A549 (cell line): Measurements from ENCODE around the gene HRH2. TPM values are rescaled to one million over a fixed set of nuclear protein-coding genes. Genes with fewer than 3 reads are reported as not detected.

Experiments
- ATAC-seq, 2 experiments: fragments of 200-7000 bp in 1 of 2; fragments of >200 bp in 1 of 2; cut with Nextera tagmentation in 1 of 2; cut with Tn5 transposase in 1 of 2; 3 replicates each; pipeline versions ENCODE4 v1.8.0 to v1.9.1; 2018 to 2020; ENCODE audit warnings: mild to moderate bottlenecking in 1 of 2, moderate library complexity in 1 of 2
- CTCF ChIA-PET: fragments of 300-600 bp; sonication (Branson Sonifier 250); formaldehyde crosslinking; extraction: SDS; loops from one replicate; lab custom pipeline; 2021; ENCODE audit warnings: antibody characterized with exemption, inconsistent platforms; lab: Yijun Ruan, JAX
- POLR2A ChIA-PET: fragments of 350-600 bp; formaldehyde crosslinking; extraction: SDS; loops from one replicate; lab custom pipeline; 2021; ENCODE audit warnings: antibody characterized with exemption, inconsistent platforms; lab: Yijun Ruan, JAX
- DNase-seq, 2 experiments: peaks; one replicate each; pipeline versions ENCODE4 v3.0.0 to v3.0.0-alpha.2; 2011 to 2016; ENCODE audit warnings: low read depth in 1 of 2, low spot score in 1 of 2
- FAIRE-seq: peaks from 2 replicates; lab custom pipeline; 2011; peaks lifted over from hg19 to GRCh38; lab: Jason Lieb, UNC
- H3K27ac ChIP-seq, 2 experiments: fragments of >200 bp; sonication (Bioruptor Twin); formaldehyde crosslinking; 3 replicates each; pipeline ENCODE4 v1.5.1; 2016 to 2017
- H3K4me1 ChIP-seq: fragments of >200 bp; sonication (Bioruptor Twin); formaldehyde crosslinking; 3 replicates; pipeline ENCODE4 v1.6.1; 2016
- H3K4me2 ChIP-seq: fragments of >200 bp; sonication (Bioruptor Twin); formaldehyde crosslinking; 3 replicates; pipeline ENCODE4 v1.6.1; 2016
- H3K4me3 ChIP-seq: fragments of >200 bp; sonication (Bioruptor Twin); formaldehyde crosslinking; 3 replicates; pipeline ENCODE4 v1.5.1; 2016
- H3K9me3 ChIP-seq: fragments of >200 bp; sonication (Bioruptor Twin); formaldehyde crosslinking; 3 replicates; pipeline ENCODE4 v1.6.1; 2016
- ATOH8 ChIP-seq: fragments of 250-450 bp; sonication (Bioruptor Pico); IDR thresholded peaks from 2 replicates; pipeline ENCODE4 v1.5.0; 2020; ENCODE audit warnings: low read depth, mild to moderate bottlenecking, moderate library complexity
- CBX2 ChIP-seq: fragments of 200-600 bp; sonication (generic); IDR thresholded peaks from 2 replicates; pipeline ENCODE4 v1.6.1; 2016; ENCODE audit warnings: low read depth, mild to moderate bottlenecking, borderline replicate concordance
- CBX8 ChIP-seq: fragments of 200-600 bp; sonication (generic); IDR thresholded peaks from 2 replicates; pipeline ENCODE4 v1.6.1; 2016
- CHD2 ChIP-seq: fragments of 150-350 bp; IDR thresholded peaks from 2 replicates; pipeline ENCODE4 v1.6.1; 2014; ENCODE audit warnings: low read length; ENCODE audit not compliant: partially characterized antibody
- CHD4 ChIP-seq: fragments of 200-600 bp; sonication (generic); IDR thresholded peaks from 2 replicates; pipeline ENCODE4 v1.6.1; 2016; ENCODE audit warnings: antibody characterized with exemption, mild to moderate bottlenecking, borderline replicate concordance
- CTCF ChIP-seq: fragments of >200 bp; sonication (Bioruptor Twin); formaldehyde crosslinking; IDR thresholded peaks from 3 replicates; pipeline ENCODE4 v1.5.1; 2016
- EHF ChIP-seq: fragments of 250-450 bp; sonication (Bioruptor Pico); IDR thresholded peaks from 2 replicates; pipeline ENCODE4 v1.5.0; 2020; ENCODE audit warnings: mild to moderate bottlenecking
- EHMT2 ChIP-seq: fragments of 200-600 bp; sonication (generic); IDR thresholded peaks from 2 replicates; pipeline ENCODE4 v1.6.1; 2016; ENCODE audit warnings: antibody characterized with exemption, low read depth, mild to moderate bottlenecking, moderate library complexity
- EP300 ChIP-seq, 2 experiments: fragments of >200 bp; sonication (Bioruptor Twin); formaldehyde crosslinking; IDR thresholded peaks; 2 replicates in 1 of 2; 3 replicates in 1 of 2; pipeline ENCODE4 v1.6.1; 2016 to 2017
- FOSB ChIP-seq: fragments of 250-450 bp; sonication (Bioruptor Pico); IDR thresholded peaks from 2 replicates; pipeline ENCODE4 v1.5.0; 2020; ENCODE audit warnings: mild to moderate bottlenecking, moderate library complexity
- HES2 ChIP-seq: fragments of >200 bp; sonication (Bioruptor Twin); formaldehyde crosslinking; IDR thresholded peaks from 2 replicates; pipeline ENCODE4 v1.6.1; 2016
- HEYL ChIP-seq: fragments of 250-450 bp; sonication (Bioruptor Pico); IDR thresholded peaks from 2 replicates; pipeline ENCODE4 v1.8.0; 2021; ENCODE audit warnings: mild to moderate bottlenecking, moderate library complexity
- HMGXB4 ChIP-seq: fragments of 250-450 bp; sonication (Bioruptor Pico); IDR thresholded peaks from 2 replicates; pipeline ENCODE4 v1.5.0; 2021; ENCODE audit warnings: mild to moderate bottlenecking, moderate library complexity, borderline replicate concordance
- HOXA7 ChIP-seq: fragments of 250-450 bp; sonication (Bioruptor Pico); IDR thresholded peaks from 2 replicates; pipeline ENCODE4 v1.5.0; 2020; ENCODE audit warnings: mild to moderate bottlenecking, moderate library complexity
- JUNB ChIP-seq: fragments of >200 bp; sonication (Bioruptor Twin); formaldehyde crosslinking; IDR thresholded peaks from 2 replicates; pipeline ENCODE4 v1.6.1; 2016
- KDM5A ChIP-seq: fragments of 200-600 bp; sonication (generic); IDR thresholded peaks from 2 replicates; pipeline ENCODE4 v1.6.1; 2016; ENCODE audit warnings: antibody characterized with exemption, mild to moderate bottlenecking
- MYC ChIP-seq: IDR thresholded peaks from 2 replicates; pipeline ENCODE4 v1.6.1; 2012; ENCODE audit warnings: mild to moderate bottlenecking, inconsistent platforms, low read length, improper control_type of control experiment, borderline replicate concordance
- NFE2L2 ChIP-seq: fragments of 150-350 bp; conservative IDR thresholded peaks from 2 replicates; pipeline ENCODE4 v1.6.1; 2014; ENCODE audit warnings: low read length
- NPAS2 ChIP-seq: fragments of 250-450 bp; sonication (Bioruptor Pico); IDR thresholded peaks from 2 replicates; pipeline ENCODE4 v1.8.0; 2022; ENCODE audit warnings: mild to moderate bottlenecking, moderate library complexity, borderline replicate concordance
- NR3C1 ChIP-seq: fragments of >200 bp; sonication (Bioruptor Twin); formaldehyde crosslinking; IDR thresholded peaks from 3 replicates; pipeline ENCODE4 v1.6.1; 2017
- PHF8 ChIP-seq: fragments of 200-600 bp; sonication (generic); IDR thresholded peaks from 2 replicates; pipeline ENCODE4 v1.6.1; 2016; ENCODE audit warnings: low read depth, mild to moderate bottlenecking, antibody characterized with exemption, moderate library complexity, borderline replicate concordance
- POLR2A ChIP-seq: IDR thresholded peaks from 2 replicates; pipeline ENCODE4 v1.6.1; 2012; ENCODE audit warnings: mild to moderate bottlenecking, low read length
- POLR2AphosphoS2 ChIP-seq: conservative IDR thresholded peaks from 2 replicates; pipeline ENCODE4 v1.6.1; 2012; ENCODE audit warnings: low read length, improper control_type of control experiment, inconsistent platforms
- RAD21 ChIP-seq, 2 experiments: fragments of >200 bp in 1 of 2; sonication (Bioruptor Twin) in 1 of 2; formaldehyde crosslinking in 1 of 2; IDR thresholded peaks in 1 of 2; conservative IDR thresholded peaks in 1 of 2; 2 replicates in 1 of 2; 3 replicates in 1 of 2; pipeline ENCODE4 v1.6.1; 2012 to 2018; ENCODE audit warnings: inconsistent platforms in 1 of 2
- SMC3 ChIP-seq: fragments of >200 bp; sonication (Bioruptor Twin); formaldehyde crosslinking; IDR thresholded peaks from 3 replicates; pipeline ENCODE4 v1.6.1; 2018; ENCODE audit warnings: inconsistent platforms
- SREBF2 ChIP-seq: fragments of 450-650 bp; IDR thresholded peaks from 2 replicates; pipeline ENCODE4 v1.6.1; 2014; ENCODE audit warnings: mild to moderate bottlenecking, moderate library complexity
- TFCP2L1 ChIP-seq: fragments of 250-450 bp; sonication (Bioruptor Pico); IDR thresholded peaks from 2 replicates; pipeline ENCODE4 v1.5.0; 2021; ENCODE audit warnings: mild to moderate bottlenecking
- TP53 ChIP-seq: fragments of 250-450 bp; sonication (Bioruptor Pico); IDR thresholded peaks from 2 replicates; pipeline ENCODE4 v1.5.0; 2021; ENCODE audit warnings: mild to moderate bottlenecking, moderate library complexity
- ZFP36 ChIP-seq: fragments of 450-650 bp; IDR thresholded peaks from 2 replicates; pipeline ENCODE4 v1.6.1; 2014; ENCODE audit warnings: borderline replicate concordance; ENCODE audit not compliant: partially characterized antibody
- WGBS: methylation state at CpG from one replicate; pipeline ENCODE4 v1.1.6; 2017; ENCODE audit errors: missing lambda C conversion rate; 5-methylcytosine and 5-hydroxymethylcytosine counted together
- polyA plus RNA-seq, 4 experiments: library from polyadenylated mRNA; depleted of rRNA in 3 of 4; stranded (reverse); fragments of >200 nt; fragmentation: RNase III in 1 of 4; extraction: RNeasy Plus Mini Kit Qiagen cat#74134 plus additional on column Dnase treatment in 1 of 4; gene quantifications; 2 replicates in 3 of 4; 3 replicates in 1 of 4; pipeline ENCODE4 v1.2.3, GENCODE V29; 2011 to 2017

The HRH2 gene
- polyA plus RNA-seq, 2 of the 4 experiments (the other 2 are of a cell fraction), result 0.58 to 0.62 TPM

- no peak for TF ChIP-seq ATOH8
- TF ChIP-seq CBX2, result no peak
- no peak for TF ChIP-seq NFE2L2
- TF ChIP-seq EP300 (IDR thresholded peaks at IDR 0.05), result no peak
- no peak for TF ChIP-seq TP53 (CRISPR knock-in tag)
- no peak for TF ChIP-seq ZFP36
These were observed 35.9 kb upstream of the HRH2 start (continued) for GRCh38 chr5:175621971-175622370.

GRCh38 chr5:175623088-175623487 lies 34.8 kb upstream of the HRH2 start:
- H3K4me1 ChIP-seq, result no peaks in the 10 kb centered on the region
- DNase-seq, result no peak
- TF ChIP-seq NR3C1 (no peak), TFCP2L1 (CRISPR knock-in tag) (no peak), HMGXB4 (CRISPR knock-in tag) (no peak), MYC (no peak), POLR2AphosphoS2 (no peak), CHD4 (no peak), POLR2A (no peak), CBX8 (no peak), CHD2 (no peak), NFE2L2 (no peak), HOXA7 (CRISPR knock-in tag) (no peak)

GRCh38 chr5:175624316-175624715 lies 33.6 kb upstream of the HRH2 start:
- TF ChIP-seq FOSB (no peak), RAD21 (conservative IDR thresholded peaks at IDR 0.05 in 1 of 2, IDR thresholded peaks at IDR 0.05 in 1 of 2) (no peak), JUNB (no peak), SMC3 (no peak)
- no peak for ATAC-seq
- no peak for FAIRE-seq
- H3K4me1 ChIP-seq, result no peaks in the 10 kb centered on the region
- DNase-seq, result no peak
- H3K9me3 ChIP-seq, result peaks cover 13% of the 10 kb centered on the region
- H3K27ac ChIP-seq, result no peak overlapping the region
- 7% methylated on average over 3 of the region's 3 CpGs for WGBS
- ChIA-PET CTCF (no interaction called here), POLR2A (no interaction called here)
- no peak overlapping the region for H3K4me3 ChIP-seq
- H3K4me2 ChIP-seq, result no peak overlapping the region

More at GRCh38 chr5:175623088-175623487, 34.8 kb upstream of the HRH2 start:
- FAIRE-seq (no peak), ATAC-seq (no peak)
- H3K4me2 ChIP-seq, result no peak overlapping the region
- CTCF ChIA-PET, result no interaction called here
- H3K4me3 ChIP-seq, result no peak overlapping the region
- no peak overlapping the region for H3K27ac ChIP-seq
- WGBS, result 18% methylated on average over 7 of the region's 7 CpGs
- POLR2A ChIA-PET, result no interaction called here
- peaks cover 13% of the 10 kb centered on the region for H3K9me3 ChIP-seq

GRCh38 chr5:175627005-175627404 lies 30.9 kb upstream of the HRH2 start:
- H3K4me1 ChIP-seq, result no peaks in the 10 kb centered on the region
- DNase-seq (no peak), ATAC-seq (no peak), FAIRE-seq (no peak)
- TF ChIP-seq MYC (no peak), SREBF2 (no peak), EHF (CRISPR knock-in tag) (no peak), EHMT2 (no peak), KDM5A (no peak), HEYL (CRISPR knock-in tag) (no peak), CTCF (no peak), ATOH8 (no peak), NPAS2 (CRISPR knock-in tag) (no peak), PHF8 (no peak), HES2 (no peak)
- CTCF ChIA-PET, result no interaction called here
- H3K4me2 ChIP-seq, result no peak overlapping the region
- H3K4me3 ChIP-seq, result no peak overlapping the region
- POLR2A ChIA-PET, result no interaction called here
- no peak overlapping the region for H3K27ac ChIP-seq
- 35% methylated on average over 5 of the region's 5 CpGs for WGBS
- peaks cover 22% of the 10 kb centered on the region; the same call in 2 of the 3 replicates for H3K9me3 ChIP-seq
